OCI-LY1 (cell line): ENCODE results near the gene CALY.

Experiments
- CTCF ChIP-seq: fragments of 200-600 bp; sonication (generic), shearing (Covaris generic); IDR thresholded peaks from 2 replicates; pipeline ENCODE4 v1.5.1; 2017; ENCODE audit warnings: mild to moderate bottlenecking, antibody characterized with exemption, low read length, moderate library complexity, mixed read lengths
- EZH2 ChIP-seq: fragments of 200-600 bp; sonication (generic), shearing (Covaris generic); IDR thresholded peaks from 2 replicates; pipeline ENCODE4 v1.8.0; 2017; ENCODE audit warnings: borderline replicate concordance, mixed run types, mild to moderate bottlenecking, antibody characterized with exemption, low read length, moderate library complexity, mixed read lengths

- no peak for TF ChIP-seq CTCF
- TF ChIP-seq EZH2 = no peak
Observed at GRCh38 chr10:133299738-133300137, 37.0 kb downstream of the CALY start.
